COLO829 (cell line): ENCODE results near the gene STIP1.
A peak's percentile ranks its signal among the peaks of the same experiment; 100 is the strongest.

Experiments
- DNase-seq: peaks from one replicate; pipeline ENCODE4 v3.0.0; 2012; ENCODE audit warnings: low spot score

Gene STIP1

GRCh38 chr11:64185693-64186491 is at the start of gene STIP1:
Gene STIP1 (plus strand): TSS chr11:64186171. CDS start chr11:64186262, 91 bp downstream.
- DNase-seq: peak; percentile 99

DNA sequence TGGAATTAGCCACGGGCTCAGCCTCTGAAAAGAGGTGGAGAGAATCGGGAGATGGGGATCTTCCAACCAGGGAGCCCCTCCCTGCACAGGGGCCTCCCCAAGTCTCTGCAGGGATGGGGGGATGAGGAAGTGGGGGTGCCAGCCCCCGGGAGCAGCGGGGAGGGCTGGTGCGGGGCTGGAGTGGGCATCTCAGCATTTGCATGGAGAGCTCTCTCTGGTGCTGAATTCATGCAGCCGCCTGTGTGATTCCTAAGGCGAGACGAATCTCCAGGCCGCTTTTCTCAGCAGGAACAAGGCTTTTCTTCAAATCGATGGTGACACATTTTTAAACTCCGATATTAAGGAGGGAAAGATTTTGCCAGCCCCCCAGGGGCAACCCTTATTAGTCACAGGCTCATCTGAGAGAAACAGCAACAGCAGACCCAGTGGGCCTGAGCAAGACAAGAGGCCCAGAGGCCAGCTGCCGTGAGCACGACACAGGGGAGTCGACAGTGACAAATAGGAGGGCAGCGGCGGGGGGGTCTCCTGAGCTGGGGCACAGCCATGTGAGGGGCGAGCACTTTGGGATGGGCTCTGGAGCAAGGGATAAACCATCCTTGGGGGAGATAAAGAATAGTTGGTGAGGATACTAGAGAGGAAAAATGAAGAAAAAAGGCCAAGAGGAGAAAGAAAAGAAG is 49.1 kb upstream of the STIP1 start:
- no peak for DNase-seq

DNA sequence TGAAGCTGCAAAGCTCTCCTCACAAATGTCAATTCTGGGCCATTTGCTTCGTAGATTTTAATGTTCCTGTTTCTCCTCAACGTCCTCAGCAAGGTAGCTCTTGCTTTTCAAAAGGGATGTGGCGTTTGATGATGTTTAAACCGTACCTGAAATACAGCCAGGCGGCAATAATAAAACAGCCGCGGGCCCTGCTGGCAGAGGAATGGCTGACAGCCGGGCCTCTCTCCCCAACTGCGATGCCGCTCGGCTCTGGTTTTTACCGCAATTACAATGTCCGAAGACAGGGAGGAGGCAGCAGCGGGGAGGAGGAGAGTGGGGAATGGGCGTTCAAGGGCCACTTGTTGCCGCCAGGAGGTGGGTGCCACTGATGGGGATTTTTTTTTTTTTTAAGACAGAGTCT is 47.6 kb upstream of the STIP1 start:
- no peak for DNase-seq

DNA sequence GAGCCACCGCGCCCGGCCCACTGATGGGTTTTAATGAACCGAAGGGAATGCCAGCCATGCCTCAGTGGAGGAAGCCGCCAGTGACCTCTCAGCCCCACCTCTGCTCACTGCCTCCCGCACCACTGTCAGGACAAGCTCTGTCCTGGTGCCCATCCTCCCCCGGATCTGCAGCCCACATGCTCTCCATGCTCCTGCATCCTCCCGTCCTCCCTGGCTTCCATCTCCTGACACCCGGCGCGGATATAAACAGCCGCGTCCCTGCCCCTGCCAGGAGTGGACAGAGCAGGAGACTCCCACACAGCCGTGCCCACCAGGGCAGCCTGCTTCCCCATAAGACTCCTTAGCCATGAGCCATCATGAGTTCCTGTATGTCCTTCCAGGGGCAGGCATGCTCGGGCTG is 46.9 kb upstream of the STIP1 start:
- no peak for DNase-seq

GRCh38 chr11:64140082-64140481 is 45.9 kb upstream of the STIP1 start:
- no peak for DNase-seq

DNA sequence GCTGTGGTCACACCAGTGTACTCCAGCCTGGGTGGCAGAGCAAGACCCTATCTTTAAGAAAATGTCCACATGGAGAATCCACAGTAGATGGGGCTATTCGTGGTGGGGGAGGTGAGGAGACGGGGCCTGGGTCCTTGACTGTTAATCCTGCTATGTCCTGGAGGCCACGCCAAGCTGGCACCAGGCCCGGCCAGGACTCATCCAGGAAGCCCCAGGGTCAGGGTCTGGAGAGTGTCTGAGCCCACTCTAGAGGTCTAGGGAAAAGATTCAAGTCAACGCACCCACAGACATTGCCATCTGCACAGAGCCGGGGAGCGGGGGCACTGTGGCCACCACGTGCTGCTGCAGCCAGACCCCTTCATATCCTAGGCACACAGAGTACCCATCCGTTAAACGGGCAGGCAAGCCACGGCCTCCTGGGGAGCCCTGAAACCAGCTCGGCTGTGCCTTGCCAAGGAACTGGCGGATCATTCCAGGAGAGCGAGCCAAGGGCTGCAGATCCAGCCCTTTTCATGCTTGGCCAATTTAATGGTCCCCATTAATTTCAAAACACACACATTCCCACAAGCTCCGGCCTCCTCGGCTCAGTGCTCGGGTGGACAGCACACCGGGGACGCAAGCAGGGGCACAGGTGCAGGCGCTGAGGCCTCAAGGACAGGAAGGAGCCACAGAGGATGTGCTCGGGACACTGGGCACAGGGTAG is 44.7 kb upstream of the STIP1 start:
- no peak for DNase-seq

DNA sequence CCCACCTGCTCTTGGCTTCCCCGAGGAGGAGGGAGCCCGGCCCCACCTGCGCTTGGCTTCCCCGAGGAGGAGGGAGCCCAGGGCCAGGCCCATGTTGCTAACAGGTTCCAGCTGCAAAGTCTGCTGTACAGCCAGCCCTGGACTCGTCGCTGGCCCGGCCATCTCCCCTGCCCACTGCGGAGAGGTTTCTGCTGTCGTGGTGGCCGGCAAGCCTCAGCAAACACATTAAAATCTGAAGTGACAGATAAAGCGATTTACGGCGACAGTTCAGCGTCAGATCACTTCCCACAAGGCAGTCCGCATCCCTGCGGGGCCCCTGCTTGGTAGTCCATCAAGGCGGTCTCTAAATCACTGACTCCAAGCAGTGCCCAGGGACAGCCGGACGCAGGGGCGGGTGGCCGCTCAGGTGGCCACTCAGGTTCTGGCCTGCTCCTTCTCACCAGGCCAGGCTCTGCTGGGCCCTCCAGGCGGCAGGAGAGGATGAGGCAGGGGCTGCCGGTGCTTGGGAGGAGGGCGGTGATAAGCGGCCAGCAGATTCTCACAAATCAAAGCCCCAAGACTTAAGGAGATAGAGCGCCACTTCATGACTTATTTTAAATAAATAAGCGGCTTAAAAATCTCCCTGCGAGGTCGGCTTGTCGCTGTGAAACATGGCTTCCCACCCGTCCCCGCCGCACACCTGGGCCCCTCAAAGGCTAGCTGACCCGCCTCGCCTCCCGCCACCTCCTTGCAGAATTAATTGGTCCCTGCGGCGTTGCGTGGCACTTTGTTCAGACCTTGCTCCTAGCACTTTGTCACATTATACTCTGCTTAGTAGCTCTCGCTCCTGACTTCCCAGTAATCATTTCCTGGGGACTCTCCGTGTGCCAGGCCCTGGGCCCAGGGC is 41.1 kb upstream of the STIP1 start:
- no peak for DNase-seq

DNA sequence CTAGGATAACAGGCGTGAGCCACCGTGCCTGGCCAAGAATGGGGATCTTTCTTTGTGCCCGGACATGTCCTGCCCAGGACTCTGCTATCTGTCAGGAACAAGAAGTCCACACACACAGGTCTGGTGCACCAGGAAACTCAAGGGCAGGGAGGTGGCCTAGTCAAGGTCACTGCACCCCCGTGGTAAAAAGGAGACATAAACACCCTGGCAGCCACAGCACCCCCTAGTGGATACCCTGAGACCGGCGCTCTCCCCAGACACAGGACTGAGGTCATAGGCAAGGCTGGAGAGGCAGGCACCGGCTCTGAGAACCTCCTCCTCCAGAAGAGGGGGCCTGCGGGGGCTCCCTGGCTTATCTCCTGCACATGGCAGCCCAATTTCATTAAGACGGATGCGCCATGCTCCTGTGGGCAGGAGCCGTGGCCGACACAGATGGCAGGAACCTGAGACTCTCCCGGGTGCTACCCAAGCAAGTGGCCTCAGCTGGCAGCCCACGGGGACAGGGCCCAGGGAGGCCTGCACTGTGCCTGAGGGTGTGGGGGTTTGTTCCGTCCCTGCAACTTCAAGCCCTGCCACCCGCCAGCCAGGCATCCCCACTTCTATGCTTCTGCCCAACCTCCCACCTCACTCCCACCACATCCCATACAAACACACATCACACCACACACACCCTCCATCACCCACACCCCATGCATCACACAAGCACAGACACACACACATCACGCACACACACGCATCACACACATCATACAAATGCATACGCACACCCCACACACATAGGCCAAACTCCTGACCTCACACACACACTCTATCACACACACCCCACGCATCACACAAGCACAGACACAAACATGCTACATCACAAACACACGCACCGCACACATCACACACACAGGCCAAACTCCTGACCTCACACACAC is 39.7 kb upstream of the STIP1 start:
- peak; percentile 45 for DNase-seq

GRCh38 chr11:64148226-64148916 is 37.6 kb upstream of the STIP1 start:
- peak; percentile 57 for DNase-seq

DNA sequence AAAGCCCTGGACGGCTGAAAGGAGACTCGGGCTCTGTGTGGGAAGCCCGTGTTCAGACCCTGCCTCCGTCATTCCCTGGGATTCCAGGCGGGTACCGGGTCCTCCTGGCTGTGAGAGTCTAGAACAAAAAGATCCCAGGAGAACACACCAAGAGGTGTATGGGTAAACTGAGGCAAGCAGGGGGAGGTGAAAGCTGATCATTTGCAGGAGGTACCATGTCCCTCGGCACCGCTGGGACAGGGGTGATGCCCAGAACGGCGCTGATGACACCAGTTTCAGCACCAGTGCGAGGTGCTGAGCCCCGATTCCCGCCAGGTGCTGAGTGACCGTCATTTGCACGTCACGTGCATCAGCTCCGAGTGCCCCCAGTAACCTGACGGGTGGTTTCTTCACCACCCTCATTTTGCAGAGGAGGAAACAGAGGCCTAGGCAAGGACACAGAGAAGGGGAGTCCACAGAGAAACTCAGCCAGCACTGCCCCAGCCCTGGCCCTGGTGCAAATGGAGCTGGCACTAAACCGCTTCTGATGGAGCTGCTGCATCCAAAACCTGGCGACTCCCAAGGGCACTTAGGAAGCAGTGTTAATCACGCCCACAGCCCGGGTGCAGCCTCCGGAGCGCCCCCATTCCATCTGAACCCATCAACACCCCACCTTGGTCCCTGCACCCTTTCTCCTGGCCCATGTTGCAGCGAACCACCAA is 36.9 kb upstream of the STIP1 start:
- no peak for DNase-seq

- no peak for DNase-seq
Observed at GRCh38 chr11:64150051-64150450, 35.9 kb upstream of the STIP1 start.

DNA sequence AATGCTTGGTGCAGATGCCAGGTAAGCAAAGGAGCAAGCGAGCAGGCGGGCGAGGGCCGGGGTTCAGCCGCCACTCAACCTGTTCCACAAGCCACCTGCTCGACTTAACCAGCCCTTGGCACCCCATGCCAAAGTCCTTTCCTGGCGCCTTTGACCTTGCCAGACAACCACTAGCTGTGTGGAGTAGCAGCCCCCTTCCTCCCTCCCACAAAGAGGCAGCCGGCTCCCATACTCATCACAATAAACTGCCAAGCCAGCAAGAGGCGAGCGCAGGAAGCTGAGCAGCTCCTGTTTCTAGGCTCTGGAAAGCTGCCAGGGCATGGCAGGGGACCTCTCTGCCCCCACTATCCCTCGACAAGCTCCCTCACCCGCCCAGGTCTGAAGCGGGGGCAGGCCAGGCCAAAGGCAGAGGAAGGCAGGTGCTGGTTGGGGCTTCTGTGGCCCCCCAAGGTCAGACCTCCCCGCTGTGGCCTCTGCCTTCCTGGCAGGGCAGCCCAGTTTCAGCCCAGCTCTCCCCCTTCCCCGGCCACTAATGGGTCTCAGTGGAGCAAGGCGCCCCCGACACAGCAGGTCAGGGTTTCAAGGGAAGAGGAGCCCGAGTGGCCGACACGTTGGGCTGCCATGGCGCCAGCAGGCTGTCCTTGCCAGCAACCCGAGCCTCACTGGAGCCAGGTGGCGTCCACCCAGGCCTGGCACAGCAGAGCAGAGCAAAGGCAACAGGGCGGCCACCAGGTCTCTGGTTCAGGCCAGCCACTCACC is 35.3 kb upstream of the STIP1 start:
- DNase-seq: no peak

DNA sequence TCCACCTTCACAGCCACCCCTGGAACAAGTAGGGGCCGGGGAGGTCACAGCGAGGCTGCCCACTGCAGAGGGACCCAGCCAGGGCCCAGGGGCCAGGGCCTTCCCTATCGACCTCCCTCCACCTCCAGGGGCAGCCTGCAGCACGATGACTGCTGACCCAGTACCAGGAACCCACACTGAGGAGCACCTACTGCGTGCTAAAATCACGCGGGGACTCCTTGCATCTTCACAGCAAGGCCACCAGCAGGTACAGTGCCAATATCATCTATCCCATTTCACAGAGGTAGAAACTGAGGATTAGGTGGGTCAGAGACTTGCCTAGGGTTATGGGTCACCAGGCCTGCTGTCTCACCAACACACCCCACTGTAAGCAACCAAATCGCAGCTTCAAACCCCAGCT is 34.6 kb upstream of the STIP1 start:
- DNase-seq: no peak

DNA sequence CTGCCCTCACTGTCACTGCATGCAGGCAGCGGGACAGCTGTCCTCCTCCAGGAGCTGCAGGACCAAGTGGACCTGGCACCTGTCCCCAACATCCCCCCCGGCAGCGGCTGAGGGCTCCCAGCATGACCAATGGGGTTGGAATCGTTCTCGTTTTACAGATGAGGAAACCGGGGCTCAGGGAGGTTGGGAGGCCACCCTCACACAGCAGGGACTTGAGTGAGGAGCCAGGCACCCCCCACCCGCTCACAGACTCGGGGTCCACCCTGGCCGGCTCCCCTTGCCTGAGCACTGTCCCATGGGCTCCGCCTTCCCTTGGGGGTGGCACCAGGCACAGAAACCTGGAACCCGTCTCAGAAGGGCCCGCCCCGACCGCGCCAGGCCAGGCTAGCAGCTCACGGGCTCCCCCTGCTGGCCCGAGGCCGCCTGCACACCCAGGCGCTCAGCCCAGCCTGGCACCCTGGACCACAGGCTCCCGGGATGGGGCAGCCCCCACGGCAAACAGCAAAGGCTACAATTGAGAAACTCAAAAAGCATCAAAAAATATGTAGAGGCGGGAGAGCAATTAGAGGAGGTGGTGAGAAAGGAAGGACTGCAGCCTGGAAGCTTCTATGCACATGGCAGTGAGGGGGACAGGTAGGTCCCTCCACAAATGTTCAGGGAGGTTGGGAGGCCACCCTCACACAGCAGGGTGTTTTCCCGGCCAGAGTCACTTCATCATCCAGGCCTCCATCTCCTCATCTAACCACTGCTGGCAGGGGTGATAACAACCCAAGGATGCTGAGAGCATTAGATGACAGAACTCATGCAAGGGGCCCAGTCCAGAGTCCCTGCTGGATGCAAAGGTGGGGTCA is 32.9 kb upstream of the STIP1 start:
- peak; percentile 84 for DNase-seq

DNA sequence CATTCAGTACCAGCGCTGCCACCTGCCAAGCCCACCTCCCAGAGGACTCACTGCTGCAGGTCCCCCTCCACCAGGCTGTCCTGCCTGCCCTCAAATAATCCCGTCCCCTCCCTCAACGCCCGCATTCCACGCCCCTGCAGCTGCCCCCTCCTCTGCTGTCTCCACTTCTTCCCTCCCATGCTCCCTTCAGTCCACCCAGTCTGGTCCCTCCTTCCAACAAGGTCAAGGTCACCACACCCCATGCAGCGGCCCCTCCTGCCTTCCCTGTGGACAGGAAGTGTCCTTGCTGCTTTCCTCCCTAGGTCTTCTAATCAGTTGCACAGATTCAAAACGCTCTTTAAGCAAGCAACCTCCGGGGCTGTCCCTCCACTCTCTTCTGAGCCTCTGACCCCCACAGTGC is 32.2 kb upstream of the STIP1 start:
- no peak for DNase-seq

- DNase-seq: no peak
Observed at GRCh38 chr11:64156235-64157011, 29.5 kb upstream of the STIP1 start.
